K562 (cell line): ENCODE data around the gene SLC9C2. TPM values are rescaled to one million over a fixed set of nuclear protein-coding genes. Genes with fewer than 3 reads are reported as not detected.

Source experiments
- ATAC-seq: fragments of 200-7000 bp; cut with Tn5 transposase; 3 replicates; pipeline ENCODE4 v1.9.1; 2020; ENCODE audit warnings: moderate library complexity
- Bru-seq: library from RNA; stranded (reverse); fragments of 400-500 nt; gene quantifications from one replicate; lab custom pipeline; 2021; lab: Mats Ljungman, UMichigan
- BruChase-seq, 2 experiments: library from RNA; stranded (reverse); fragments of 400-500 nt; gene quantifications; one replicate each; lab custom pipeline; 2021; lab: Mats Ljungman, UMichigan
- BruUV-seq: library from RNA; stranded (reverse); fragments of 400-500 nt; replicated peaks from 2 replicates; lab custom pipeline; 2021; lab: Mats Ljungman, UMichigan
- CTCF ChIA-PET: fragments of 300-600 bp; formaldehyde crosslinking; extraction: SDS; loops from one replicate; lab custom pipeline; 2021; ENCODE audit warnings: low intra/inter-chr PET ratio; lab: Yijun Ruan, JAX
- POLR2A ChIA-PET: fragments of 300-600, 350-650 bp; sonication (Branson Sonifier 250); formaldehyde crosslinking; extraction: SDS; loops from one replicate; lab custom pipeline; 2021; ENCODE audit warnings: antibody characterized with exemption, inconsistent platforms; lab: Yijun Ruan, JAX
- DNase-seq, 4 experiments: peaks; one replicate each; pipeline versions ENCODE4 v3.0.0 to v3.0.0-alpha.2; 2011 to 2018; ENCODE audit warnings: low spot score in 3 of 4, mixed read lengths in 3 of 4; ENCODE audit errors: extremely low read depth in 1 of 4
- FAIRE-seq: peaks from 2 replicates; lab custom pipeline; 2011; peaks lifted over from hg19 to GRCh38; lab: Jason Lieb, UNC
- H2AFZ ChIP-seq: 2 replicates; pipeline ENCODE4 v1.6.0; 2011; ENCODE audit warnings: low read depth, low read length, control low read depth, inconsistent platforms
- H3K27ac ChIP-seq: fragments of 200-600 bp; 3 replicates; pipeline ENCODE4 v1.8.0; 2011; ENCODE audit warnings: low read depth, mild to moderate bottlenecking, control low read depth, inconsistent platforms, low read length, moderate library complexity, mixed read lengths; ENCODE audit errors: extremely low read depth
- H3K27me3 ChIP-seq, 2 experiments: fragments of 300-600 bp in 1 of 2; 2 replicates in 1 of 2; 3 replicates in 1 of 2; pipeline versions ENCODE4 v1.6.0 to v1.8.0; 2011; ENCODE audit warnings: inconsistent platforms in 2 of 2, low read length in 2 of 2, mild to moderate bottlenecking in 1 of 2, mixed read lengths in 1 of 2, moderate library complexity in 1 of 2; ENCODE audit not compliant: control insufficient read depth in 2 of 2, insufficient read depth in 2 of 2
- H3K36me3 ChIP-seq: fragments of 300-600 bp; 3 replicates; pipeline ENCODE4 v1.8.0; 2011; ENCODE audit warnings: mild to moderate bottlenecking, low read length, inconsistent platforms; ENCODE audit not compliant: control insufficient read depth, insufficient read depth
- H3K4me1 ChIP-seq, 2 experiments: fragments of 200-600 bp in 1 of 2; replicated peaks in 1 of 2; 2 replicates in 1 of 2; 3 replicates in 1 of 2; pipeline versions ENCODE4 v1.5.1 to v1.8.0; 2011; ENCODE audit warnings: inconsistent platforms in 2 of 2, low read length in 2 of 2, mild to moderate bottlenecking in 1 of 2, mixed read lengths in 1 of 2, moderate library complexity in 1 of 2; ENCODE audit not compliant: control insufficient read depth in 2 of 2, insufficient read depth in 2 of 2
- H3K4me2 ChIP-seq: 2 replicates; pipeline ENCODE4 v1.6.1; 2011; ENCODE audit warnings: low read length, control low read depth, inconsistent platforms, mixed read lengths; ENCODE audit not compliant: insufficient read depth
- H3K4me3 ChIP-seq: fragments of 200-600 bp; sonication (generic), shearing (Covaris generic); 2 replicates; pipeline ENCODE4 v1.5.1; 2016; ENCODE audit warnings: control low read depth, inconsistent platforms
- H3K79me2 ChIP-seq: fragments of 200-600 bp; 3 replicates; pipeline ENCODE4 v1.8.0; 2011; ENCODE audit warnings: low read length, inconsistent platforms; ENCODE audit not compliant: control insufficient read depth, insufficient read depth
- H3K9ac ChIP-seq, 2 experiments: 2 replicates each; pipeline versions ENCODE4 v1.6.0 to v1.6.1; 2011; ENCODE audit warnings: low read depth in 2 of 2, low read length in 2 of 2, control low read depth in 1 of 2, inconsistent platforms in 1 of 2, mild to moderate bottlenecking in 1 of 2, mixed read lengths in 1 of 2; ENCODE audit not compliant: insufficient read depth in 1 of 2
- H3K9me1 ChIP-seq: one replicate; pipeline ENCODE4 v1.6.0; 2011; ENCODE audit warnings: inconsistent platforms, mild to moderate bottlenecking, low read length, moderate library complexity; ENCODE audit not compliant: control insufficient read depth, insufficient read depth
- H3K9me3 ChIP-seq: replicated peaks from 2 replicates; pipeline ENCODE4 v1.5.1; 2011; ENCODE audit warnings: low read depth, low read length, inconsistent platforms; ENCODE audit not compliant: control insufficient read depth, insufficient read depth
- H4K20me1 ChIP-seq: replicated peaks from 2 replicates; pipeline ENCODE4 v1.6.1; 2011; ENCODE audit warnings: low read length, inconsistent platforms, mixed read lengths; ENCODE audit not compliant: control insufficient read depth, insufficient read depth
- ARNT ChIP-seq, 2 experiments: fragments of 450-650 bp; IDR thresholded peaks; 2 replicates each; pipeline ENCODE4 v1.6.1; 2016; ENCODE audit warnings: mild to moderate bottlenecking in 1 of 2
- CBFA2T2 ChIP-seq: fragments of 450-650 bp; conservative IDR thresholded peaks from 2 replicates; pipeline ENCODE4 v1.6.1; 2017; ENCODE audit warnings: mild to moderate bottlenecking
- CREB3 ChIP-seq: fragments of 450-650 bp; conservative IDR thresholded peaks from 2 replicates; pipeline ENCODE4 v1.6.1; 2016; ENCODE audit warnings: missing genetic modification characterization, low read depth, mild to moderate bottlenecking, missing compliant biosample characterization, moderate library complexity
- JUND ChIP-seq, 2 experiments: IDR thresholded peaks; 2 replicates in 1 of 2; 3 replicates in 1 of 2; pipeline ENCODE4 v1.6.1; 2011; ENCODE audit warnings: borderline replicate concordance in 2 of 2, low read depth in 2 of 2, low read length in 2 of 2, improper control_type of control experiment in 1 of 2, missing biosample characterization in 1 of 2, missing genetic modification characterization in 1 of 2, missing genetic modification reagents in 1 of 2
- NFIX ChIP-seq: fragments of 250-450 bp; sonication (Bioruptor Pico); IDR thresholded peaks from 2 replicates; pipeline ENCODE4 v1.4.0; 2020; ENCODE audit warnings: low read depth, mild to moderate bottlenecking, moderate library complexity
- NR2C2 ChIP-seq, 2 experiments: fragments of 200-800 bp in 1 of 2; sonication (Bioruptor generic) in 1 of 2; sonication (generic) in 1 of 2; formaldehyde crosslinking in 1 of 2; IDR thresholded peaks; 2 replicates each; pipeline versions ENCODE4 v1.6.1 to v1.8.0; 2016 to 2022; ENCODE audit warnings: mild to moderate bottlenecking in 1 of 2, missing compliant biosample characterization in 1 of 2, missing genetic modification characterization in 1 of 2, missing genetic modification reagents in 1 of 2
- POLR3A ChIP-seq: IDR thresholded peaks from 2 replicates; pipeline ENCODE4 v1.6.1; 2011; ENCODE audit warnings: borderline replicate concordance, mild to moderate bottlenecking, moderate library complexity; ENCODE audit not compliant: insufficient read length, insufficient read depth; ENCODE audit errors: extremely low read depth
- POU5F1 ChIP-seq: fragments of 150-350 bp; IDR thresholded peaks from 2 replicates; pipeline ENCODE4 v1.6.1; 2014; ENCODE audit warnings: borderline replicate concordance, low read length, low read depth, mild to moderate bottlenecking; ENCODE audit not compliant: partially characterized antibody
- TCF7L2 ChIP-seq: fragments of 150-350 bp; IDR thresholded peaks from 2 replicates; pipeline ENCODE4 v1.6.1; 2016; ENCODE audit warnings: low read depth, mild to moderate bottlenecking, low read length, moderate library complexity
- ZNF347 ChIP-seq: fragments of 450-650 bp; formaldehyde crosslinking; IDR thresholded peaks from 2 replicates; pipeline ENCODE4 v1.4.0; 2020; ENCODE audit warnings: low read depth, mild to moderate bottlenecking, moderate library complexity
- WGBS: fragments of 100-300 bp; shearing (Covaris generic); methylation state at CpG from one replicate; pipeline ENCODE4 v1.1.6; 2016; ENCODE audit warnings: low coverage, mixed read lengths; ENCODE audit not compliant: insufficient coverage; ENCODE audit errors: missing lambda C conversion rate; 5-methylcytosine and 5-hydroxymethylcytosine counted together
- in situ Hi-C: fragments of 300-500 bp; cut with MboI; formaldehyde crosslinking; loops from 4 replicates; pipeline ENCODE4 v1.15.0; 2018; ENCODE audit warnings: inconsistent platforms, mixed read lengths
- intact Hi-C: fragments of 100-400 bp; cut with micrococcal nuclease; formaldehyde crosslinking; loops from 2 replicates; pipeline ENCODE4 v1.14.2; 2022
- long read RNA-seq, 3 experiments: library from polyadenylated mRNA in 2 of 3; library from RNA in 1 of 3; unstranded in 2 of 3; stranded (forward) in 1 of 3; transcript quantifications; one replicate each; pipeline ENCODE4 v2.0.0, GENCODE V29; 2019 to 2022
- polyA minus RNA-seq, 3 experiments: library from RNA; depleted of rRNA, polyadenylated mRNA; stranded (reverse); fragments of >200 nt; gene quantifications; 2 replicates each; pipeline ENCODE4 v1.2.3, GENCODE V29; 2011
- polyA plus RNA-seq, 8 experiments: library from polyadenylated mRNA; depleted of rRNA in 4 of 8; stranded (reverse) in 5 of 8; unstranded in 3 of 8; fragments of >200 nt; fragmentation: Nextera tagmentation in 2 of 8; fragmentation: Illumina TruSeq in 1 of 8; extraction: Ambion mirVana in 2 of 8; extraction: Trizol in 1 of 8; gene quantifications; 2 replicates each; pipeline versions ENCODE4 v1.2.1 to v1.2.3, GENCODE V29; 2011 to 2014; ENCODE audit warnings: inconsistent platforms in 1 of 8, missing spikeins in 1 of 8
- total RNA-seq, 7 experiments: library from RNA; depleted of rRNA in 6 of 7; stranded (reverse); fragments of >200 nt in 6 of 7; fragmentation: Illumina TruSeq in 2 of 7; extraction: Trizol in 2 of 7; gene quantifications; 2 replicates each; pipeline versions ENCODE4 v1.2.1 to v1.2.3, GENCODE V29; 2011 to 2021; ENCODE audit warnings: low replicate concordance in 1 of 7

Gene SLC9C2
- not detected in 2 replicates for total RNA-seq (2011; cell fraction: chromatin; rRNA removed; ENCODE audit: low replicate concordance)
- not detected in 2 replicates for total RNA-seq (2011; cell fraction: nucleolus; rRNA removed)
- not detected in 2 replicates for total RNA-seq (2011; cell fraction: nucleoplasm; rRNA removed)
- total RNA-seq (2014; rRNA removed) (0.37 TPM in 1 of 2 replicates, not detected in the other), total RNA-seq (2014; rRNA removed; fragmentation: Illumina TruSeq; extraction: Trizol) (0.11 and 0.29 TPM in 2 replicates), total RNA-seq (2015; rRNA removed; fragmentation: Illumina TruSeq; extraction: Trizol) (0.19 and 0.22 TPM in 2 replicates), total RNA-seq (2021) (not detected in 2 replicates), polyA plus RNA-seq (2011; rRNA removed) (0.07 TPM in 1 of 2 replicates, not detected in the other), polyA plus RNA-seq (2014; fragmentation: Illumina TruSeq; extraction: Trizol) (not detected in 2 replicates), polyA plus RNA-seq (2014; fragmentation: Nextera tagmentation; extraction: Ambion mirVana) (under 1 TPM; 0.13 to 0.18 TPM), polyA plus RNA-seq (2014; rRNA removed) (0.05 TPM in 1 of 2 replicates, not detected in the other), polyA minus RNA-seq (2011; rRNA and poly(A)+ RNA removed) (0.27 TPM in 1 of 2 replicates, not detected in the other), Bru-seq, nascent RNA (percentile 6 among the genes with signal in this experiment), BruChase-seq, experiment 1, labeled RNA remaining after a 2-hour chase (percentile 14 among the genes with signal in this experiment), BruChase-seq, experiment 2, labeled RNA remaining after a 6-hour chase (percentile 11 among the genes with signal in this experiment)
- 0.13 TPM in 1 of 2 replicates, not detected in the other for polyA plus RNA-seq (2011; cell fraction: cytosol; rRNA removed)
- 0.06 TPM in 1 of 2 replicates, not detected in the other for polyA plus RNA-seq (2011; cell fraction: nucleus; rRNA removed)
- 0.12 and 0.42 TPM in 2 replicates for polyA plus RNA-seq (2012)
- not detected in 2 replicates for polyA minus RNA-seq (2011; cell fraction: cytosol; rRNA and poly(A)+ RNA removed)
- 1.6 TPM in 1 of 2 replicates, not detected in the other for polyA minus RNA-seq (2011; cell fraction: nucleus; rRNA and poly(A)+ RNA removed)
- long read RNA-seq, experiment 1, result 0 reads
- long read RNA-seq, experiment 2, result 0 reads
- long read RNA-seq, experiment 3, result 0 reads

DNA sequence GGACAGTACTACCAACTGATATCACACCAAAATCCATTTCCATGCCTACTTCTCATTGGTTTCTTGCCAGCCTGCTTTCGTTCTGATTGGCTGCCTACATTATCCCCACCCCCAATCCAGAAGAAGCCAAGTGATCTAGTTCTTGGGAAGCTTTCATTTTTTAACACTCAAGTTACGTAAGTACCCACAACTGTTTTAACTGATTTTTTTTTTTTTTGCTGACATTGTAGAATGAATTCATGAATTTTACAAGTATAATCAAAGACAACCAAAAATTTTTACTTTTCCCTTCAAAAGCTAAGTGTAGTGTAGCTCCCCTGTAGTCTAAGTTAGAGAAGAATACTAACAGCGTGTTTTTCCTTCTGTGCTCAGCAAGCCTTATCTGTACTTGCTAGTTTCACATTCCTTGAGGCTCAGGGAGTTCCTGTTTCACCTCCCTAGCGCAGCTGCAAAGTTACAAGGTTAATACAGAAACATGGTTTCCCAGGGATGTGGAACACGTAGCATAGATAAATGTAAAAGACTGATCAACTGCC is at the start of gene SLC9C2:
Gene SLC9C2 (minus strand): TSS at position 17 of the 536 bp plus-strand sequence. CDS start 1,296 bp downstream, outside the sequence.
- H2AFZ ChIP-seq, result peak within 1 kb of the TSS; percentile 96
- 18% methylated on average over 5 of the region's 5 CpGs for WGBS
- TF ChIP-seq CBFA2T2, result no peak
- TF ChIP-seq ARNT (IDR thresholded peaks at IDR 0.05), result peak in 1 of 2 experiments; percentile 65; a peak in 1 of 4 replicates
- TF ChIP-seq POLR3A, result no peak
- TF ChIP-seq CREB3, result no peak
- TF ChIP-seq POU5F1, result no peak
- no peak for TF ChIP-seq ZNF347
- TF ChIP-seq NR2C2 (CRISPR knock-in tag; IDR thresholded peaks at IDR 0.05), result no peak
- no peak for TF ChIP-seq NR2C2 (tag; IDR thresholded peaks at IDR 0.05)
- peak; percentile 3; the same call in 1 of the 2 replicates for TF ChIP-seq JUND (IDR thresholded peaks at IDR 0.05; ENCODE audit: borderline replicate concordance, low read depth, low read length)
- no peak for TF ChIP-seq JUND (tag; IDR thresholded peaks at IDR 0.05; ENCODE audit: borderline replicate concordance, low read depth, low read length)
- no peak for TF ChIP-seq NFIX (CRISPR knock-in tag)
- 0 out of 2 replicates have a peak, but pooled peaks have one; percentile 37 for TF ChIP-seq TCF7L2

More for the DNA sequence above, at the start of gene SLC9C2:
- DNase-seq (peak in 2 of 4 experiments; percentile 63 to 72), FAIRE-seq (peak; percentile 74), ATAC-seq (peak; percentile 72)
- Histone ChIP-seq H4K20me1 (no peaks in the 10 kb centered on the region), H3K4me1 (peaks cover 0 to 10% of the 10 kb centered on the region in 2 experiments; a peak in 2 of 5 replicates), H3K27me3 (no peaks in the 10 kb centered on the region), H3K9me3 (no peaks in the 10 kb centered on the region), H3K36me3 (no peaks in the 10 kb centered on the region), H3K9me1 (no peaks in the 10 kb centered on the region), H3K4me2 (peak within 1 kb of the TSS; percentile 66), H3K79me2 (no peaks in the 10 kb centered on the region), H3K9ac (no peak within 1 kb of the TSS), H3K27ac (peak within 1 kb of the TSS; percentile 57; the same call in 2 of the 3 replicates), H3K4me3 (no peak within 1 kb of the TSS; the same call in 1 of the 2 replicates)
- in situ Hi-C loops, result no loop called here
- ChIA-PET POLR2A (interaction anchor here (0.6 to 1.6 kb wide), 6 partner anchors 13 to 221 kb away, joined by 3 to 5 read pairs (median 4); no protein-coding TSS in a partner anchor), CTCF (interaction anchor here (0.7 kb wide), 1 partner anchor 223 kb away, joined by 3 read pairs; no protein-coding TSS in a partner anchor)
- no TSS peak for BruUV-seq
- intact Hi-C loops, result no loop called here
